PFSK-1 (cell line): ENCODE data around the gene PARM1.

ENCODE experiments used
- FOXP2 ChIP-seq: optimal IDR thresholded peaks from 2 replicates; pipeline ENCODE3; 2011; ENCODE audit warnings: borderline replicate concordance, control low read depth, inconsistent platforms; ENCODE audit not compliant: insufficient read depth; ENCODE audit errors: extremely low read length, extremely low read depth
- POLR2AphosphoS5 ChIP-seq: IDR thresholded peaks from 2 replicates; pipeline ENCODE4 v1.6.1; 2012; ENCODE audit warnings: low read depth, mild to moderate bottlenecking, control low read depth, low read length, moderate library complexity
- SIN3A ChIP-seq: IDR thresholded peaks from 2 replicates; pipeline ENCODE4 v1.6.1; 2012; ENCODE audit warnings: mild to moderate bottlenecking, low read length, moderate library complexity, borderline replicate concordance; ENCODE audit not compliant: insufficient read depth
- TAF1 ChIP-seq: IDR thresholded peaks from 2 replicates; pipeline ENCODE4 v1.6.1; 2012; ENCODE audit warnings: low read length, control low read depth, borderline replicate concordance; ENCODE audit not compliant: insufficient read depth
- TF ChIP-seq, protein P1 (sequence below), 2 experiments: IDR thresholded peaks; 2 replicates each; pipeline versions ENCODE4 v1.6.1 to v1.8.0; 2011 to 2012; ENCODE audit warnings: low read depth in 2 of 2, low read length in 2 of 2, control low read depth in 1 of 2, inconsistent platforms in 1 of 2, mild to moderate bottlenecking in 1 of 2, moderate library complexity in 1 of 2; ENCODE audit not compliant: insufficient read depth in 1 of 2

PARM1 gene

DNA sequence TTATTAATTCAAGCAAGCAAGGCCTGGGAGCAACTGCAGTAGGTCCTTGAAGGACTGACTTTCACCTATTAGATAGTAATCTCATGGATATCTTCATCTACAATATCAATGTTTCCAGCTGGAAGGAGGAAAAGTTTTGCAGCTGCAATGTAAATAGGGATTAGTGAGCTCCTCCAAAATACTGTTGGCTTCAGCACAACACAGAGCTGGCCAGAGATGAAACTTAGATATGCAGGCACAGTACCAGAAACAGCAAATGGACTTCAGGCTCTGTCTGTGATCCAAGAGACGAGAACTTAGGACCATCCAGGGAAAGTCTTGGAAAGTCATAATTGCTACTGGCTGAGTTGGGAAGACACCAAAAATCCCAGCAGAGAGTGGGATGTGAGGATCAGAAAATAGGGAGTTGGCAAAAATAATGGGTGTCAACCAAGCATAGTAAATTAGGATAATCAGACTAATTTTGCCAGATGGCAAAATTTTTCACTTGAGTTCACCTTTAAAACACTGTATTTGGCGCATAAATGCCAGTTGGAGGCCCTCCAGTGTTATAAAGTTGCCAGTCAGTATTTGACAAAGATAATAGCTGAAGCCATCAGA, 57.5 kb downstream of the PARM1 start:
- no peak for TF ChIP-seq TAF1
- TF ChIP-seq POLR2AphosphoS5, result no peak
- no peak for TF ChIP-seq SIN3A
- no peak for TF ChIP-seq FOXP2
- TF ChIP-seq, protein P1, sequence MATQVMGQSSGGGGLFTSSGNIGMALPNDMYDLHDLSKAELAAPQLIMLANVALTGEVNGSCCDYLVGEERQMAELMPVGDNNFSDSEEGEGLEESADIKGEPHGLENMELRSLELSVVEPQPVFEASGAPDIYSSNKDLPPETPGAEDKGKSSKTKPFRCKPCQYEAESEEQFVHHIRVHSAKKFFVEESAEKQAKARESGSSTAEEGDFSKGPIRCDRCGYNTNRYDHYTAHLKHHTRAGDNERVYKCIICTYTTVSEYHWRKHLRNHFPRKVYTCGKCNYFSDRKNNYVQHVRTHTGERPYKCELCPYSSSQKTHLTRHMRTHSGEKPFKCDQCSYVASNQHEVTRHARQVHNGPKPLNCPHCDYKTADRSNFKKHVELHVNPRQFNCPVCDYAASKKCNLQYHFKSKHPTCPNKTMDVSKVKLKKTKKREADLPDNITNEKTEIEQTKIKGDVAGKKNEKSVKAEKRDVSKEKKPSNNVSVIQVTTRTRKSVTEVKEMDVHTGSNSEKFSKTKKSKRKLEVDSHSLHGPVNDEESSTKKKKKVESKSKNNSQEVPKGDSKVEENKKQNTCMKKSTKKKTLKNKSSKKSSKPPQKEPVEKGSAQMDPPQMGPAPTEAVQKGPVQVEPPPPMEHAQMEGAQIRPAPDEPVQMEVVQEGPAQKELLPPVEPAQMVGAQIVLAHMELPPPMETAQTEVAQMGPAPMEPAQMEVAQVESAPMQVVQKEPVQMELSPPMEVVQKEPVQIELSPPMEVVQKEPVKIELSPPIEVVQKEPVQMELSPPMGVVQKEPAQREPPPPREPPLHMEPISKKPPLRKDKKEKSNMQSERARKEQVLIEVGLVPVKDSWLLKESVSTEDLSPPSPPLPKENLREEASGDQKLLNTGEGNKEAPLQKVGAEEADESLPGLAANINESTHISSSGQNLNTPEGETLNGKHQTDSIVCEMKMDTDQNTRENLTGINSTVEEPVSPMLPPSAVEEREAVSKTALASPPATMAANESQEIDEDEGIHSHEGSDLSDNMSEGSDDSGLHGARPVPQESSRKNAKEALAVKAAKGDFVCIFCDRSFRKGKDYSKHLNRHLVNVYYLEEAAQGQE (IDR thresholded peaks at IDR 0.05; ENCODE audit: insufficient read depth in 1 of 2, low read depth in 2 of 2, low read length in 2 of 2), result no peak

DNA sequence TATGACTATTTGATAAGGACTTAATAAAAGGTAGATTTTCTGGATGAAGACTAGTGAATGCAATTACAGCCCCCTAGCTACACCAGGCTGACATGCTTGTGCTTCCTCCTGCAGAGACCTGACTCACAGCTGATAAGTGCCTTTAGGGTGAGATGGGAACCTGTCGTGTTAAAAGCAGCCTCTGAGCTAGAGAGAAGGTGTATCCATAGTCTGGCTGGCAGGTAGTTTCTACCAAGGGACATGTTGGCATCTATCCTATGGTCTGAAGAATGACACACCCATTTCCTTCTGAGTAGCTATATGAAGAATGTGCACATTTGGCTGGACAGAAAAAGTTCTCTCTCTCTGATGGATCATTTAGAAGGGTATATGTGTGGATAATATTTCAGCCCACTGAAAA, 64.1 kb downstream of the PARM1 start:
- no peak for TF ChIP-seq FOXP2
- TF ChIP-seq TAF1, result no peak
- no peak for TF ChIP-seq POLR2AphosphoS5
- TF ChIP-seq, protein P1 (IDR thresholded peaks at IDR 0.05; ENCODE audit: insufficient read depth in 1 of 2, low read depth in 2 of 2, low read length in 2 of 2), result no peak
- TF ChIP-seq SIN3A, result no peak

DNA sequence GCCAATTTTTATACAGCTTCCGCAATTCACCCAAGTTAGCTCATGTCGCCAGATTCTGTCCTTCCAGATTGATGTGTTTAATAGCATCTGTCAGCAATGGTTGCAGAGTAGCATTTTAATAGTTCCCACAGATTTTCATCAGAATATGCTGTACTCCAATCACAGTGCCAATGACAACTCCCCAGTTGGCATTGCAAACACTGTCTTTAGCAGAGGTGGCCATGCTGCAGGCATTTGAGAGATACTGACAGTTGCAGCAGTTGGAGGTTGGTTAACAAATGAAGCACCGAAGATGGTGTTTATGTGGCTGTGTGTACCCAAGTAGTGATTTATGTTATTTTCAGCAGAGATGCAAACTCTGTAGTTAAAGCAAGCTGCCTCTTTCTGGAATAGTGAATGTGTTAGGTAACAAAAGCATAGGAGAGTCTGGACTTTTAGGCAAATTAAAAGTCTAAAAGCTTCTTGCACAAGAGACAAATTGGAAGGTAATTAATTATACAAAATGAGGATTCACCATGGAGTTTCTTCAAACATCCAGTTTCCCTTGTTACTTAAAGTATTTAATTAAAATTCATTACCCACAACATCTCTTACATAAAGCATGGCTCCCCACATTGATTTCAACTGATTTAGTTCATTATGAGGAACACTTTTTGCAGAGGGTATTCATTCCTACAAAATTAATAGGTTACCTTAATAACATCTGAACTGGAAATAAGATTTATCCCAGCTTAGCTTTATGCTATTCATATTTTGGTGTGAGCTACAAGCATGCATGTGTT, 65.2 kb downstream of the PARM1 start:
- no peak for TF ChIP-seq POLR2AphosphoS5
- TF ChIP-seq FOXP2, result no peak
- TF ChIP-seq, protein P1 (IDR thresholded peaks at IDR 0.05; ENCODE audit: insufficient read depth in 1 of 2, low read depth in 2 of 2, low read length in 2 of 2), result no peak
- TF ChIP-seq SIN3A, result no peak
- no peak for TF ChIP-seq TAF1

DNA sequence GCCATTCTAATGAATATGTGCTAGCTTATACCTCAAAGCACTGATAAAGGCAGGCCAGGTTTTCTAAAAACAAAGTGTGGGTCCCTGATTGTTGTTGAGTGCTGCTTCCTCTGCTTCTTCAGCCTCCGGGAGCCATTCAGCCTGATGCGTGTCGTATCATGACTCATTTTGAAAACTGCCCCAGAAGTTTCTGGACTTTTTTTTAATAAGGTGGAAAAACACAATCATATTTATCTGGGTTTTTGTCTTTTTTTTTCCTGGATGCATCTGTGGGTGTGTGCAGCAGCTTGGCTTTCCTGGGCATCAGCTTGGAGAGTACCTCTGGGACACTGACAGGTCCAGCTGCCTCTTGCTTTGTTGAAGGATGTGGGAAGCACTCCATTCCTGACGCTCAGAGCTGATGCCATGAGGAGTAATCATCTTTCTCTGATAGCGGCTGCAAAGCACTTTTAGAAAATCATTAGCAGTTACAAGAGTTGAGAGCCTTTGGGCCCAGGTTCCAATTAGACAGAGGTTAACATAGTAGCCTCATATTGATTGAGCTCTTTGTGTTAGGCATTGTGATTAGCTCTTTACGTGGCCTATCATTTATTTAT, 66.9 kb downstream of the PARM1 start:
- TF ChIP-seq TAF1 (no peak), SIN3A (no peak), FOXP2 (no peak), POLR2AphosphoS5 (no peak)
- TF ChIP-seq, protein P1 (IDR thresholded peaks at IDR 0.05; ENCODE audit: insufficient read depth in 1 of 2, low read depth in 2 of 2, low read length in 2 of 2), result no peak
